ENCODE data around the gene ERCC8.

ERCC8 gene

DNA sequence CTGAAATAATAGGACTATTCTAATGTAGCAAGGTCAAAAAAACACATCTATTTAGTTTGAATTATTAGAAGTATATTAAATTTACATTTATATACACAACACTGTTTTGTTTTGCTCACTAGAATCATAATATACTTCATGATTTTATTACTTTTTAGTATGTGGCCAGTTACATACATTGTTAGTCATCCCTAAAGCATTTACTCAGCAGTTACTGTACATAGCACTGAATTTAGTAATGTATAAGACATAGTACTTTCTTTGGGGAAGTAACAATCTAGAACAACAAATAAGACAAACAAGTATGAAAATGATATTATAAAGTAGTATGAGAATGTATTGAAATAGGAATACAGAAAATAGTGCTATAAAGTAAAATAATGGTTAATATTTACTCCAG, 28.2 kb downstream of the ERCC8 start:
- Histone ChIP-seq H3K9me3 (ENCODE audit: control insufficient read depth in 1 of 2, low read length in 2 of 2) (no peaks in the 10 kb centered on the region), H3K27ac (ENCODE audit: low read length) (no peak overlapping the region), H3K36me3 (ENCODE audit: control insufficient read depth in 1 of 2, insufficient read depth in 2 of 2, low read length in 2 of 2) (peaks cover 16 to 28% of the 10 kb centered on the region in 2 donors), H3K4me3 (ENCODE audit: low read depth in 1 of 2, low read length in 2 of 2) (no peak overlapping the region), H3K4me1 (ENCODE audit: control insufficient read depth in 1 of 2, insufficient read depth in 2 of 2, low read length in 2 of 2) (no peaks in the 10 kb centered on the region), H3K27me3 (ENCODE audit: low read depth, low read length) (no peaks in the 10 kb centered on the region)

- Histone ChIP-seq H3K27me3 (ENCODE audit: low read depth, low read length) (no peaks in the 10 kb centered on the region), H3K9me3 (ENCODE audit: control insufficient read depth in 1 of 2, low read length in 2 of 2) (no peaks in the 10 kb centered on the region), H3K4me3 (ENCODE audit: low read depth in 1 of 2, low read length in 2 of 2) (no peak overlapping the region), H3K4me1 (ENCODE audit: control insufficient read depth in 1 of 2, insufficient read depth in 2 of 2, low read length in 2 of 2) (no peaks in the 10 kb centered on the region), H3K36me3 (ENCODE audit: control insufficient read depth in 1 of 2, insufficient read depth in 2 of 2, low read length in 2 of 2) (peaks cover 0 to 8% of the 10 kb centered on the region in 2 donors), H3K27ac (ENCODE audit: low read length) (no peak overlapping the region)
These were observed 41.5 kb downstream of the ERCC8 start for GRCh38 chr5:60903356-60903755.

- Histone ChIP-seq H3K27ac (ENCODE audit: low read length) (no peak overlapping the region), H3K36me3 (ENCODE audit: control insufficient read depth in 1 of 2, insufficient read depth in 2 of 2, low read length in 2 of 2) (peaks cover 21 to 37% of the 10 kb centered on the region in 2 donors), H3K9me3 (ENCODE audit: control insufficient read depth in 1 of 2, low read length in 2 of 2) (no peaks in the 10 kb centered on the region)
These were observed 47.9 kb downstream of the ERCC8 start for GRCh38 chr5:60896991-60897390.

GRCh38 chr5:60893521-60893920, 51.3 kb downstream of the ERCC8 start:
- Histone ChIP-seq H3K4me3 (ENCODE audit: low read depth in 1 of 2, low read length in 2 of 2) (no peak overlapping the region), H3K9me3 (ENCODE audit: control insufficient read depth in 1 of 2, low read length in 2 of 2) (no peaks in the 10 kb centered on the region), H3K36me3 (ENCODE audit: control insufficient read depth in 1 of 2, insufficient read depth in 2 of 2, low read length in 2 of 2) (peaks cover 21 to 30% of the 10 kb centered on the region in 2 donors), H3K27me3 (ENCODE audit: low read depth, low read length) (no peaks in the 10 kb centered on the region), H3K4me1 (ENCODE audit: control insufficient read depth in 1 of 2, insufficient read depth in 2 of 2, low read length in 2 of 2) (no peaks in the 10 kb centered on the region), H3K27ac (ENCODE audit: low read length) (no peak overlapping the region)

More at GRCh38 chr5:60896991-60897390, 47.9 kb downstream of the ERCC8 start:
- Histone ChIP-seq H3K4me3 (ENCODE audit: low read depth in 1 of 2, low read length in 2 of 2) (no peak overlapping the region), H3K4me1 (ENCODE audit: control insufficient read depth in 1 of 2, insufficient read depth in 2 of 2, low read length in 2 of 2) (no peaks in the 10 kb centered on the region), H3K27me3 (ENCODE audit: low read depth, low read length) (no peaks in the 10 kb centered on the region)

- H3K4me3 ChIP-seq (ENCODE audit: low read depth in 1 of 2, low read length in 2 of 2), result no peak overlapping the region
- no peak overlapping the region for H3K27ac ChIP-seq (ENCODE audit: low read length)
- no peaks in the 10 kb centered on the region for H3K4me1 ChIP-seq (ENCODE audit: control insufficient read depth in 1 of 2, insufficient read depth in 2 of 2, low read length in 2 of 2)
- no peaks in the 10 kb centered on the region for H3K27me3 ChIP-seq (ENCODE audit: low read depth, low read length)
- H3K9me3 ChIP-seq (ENCODE audit: control insufficient read depth in 1 of 2, low read length in 2 of 2), result no peaks in the 10 kb centered on the region
- peaks cover 11 to 20% of the 10 kb centered on the region in 2 donors for H3K36me3 ChIP-seq (ENCODE audit: control insufficient read depth in 1 of 2, insufficient read depth in 2 of 2, low read length in 2 of 2)
These were observed 53.2 kb downstream of the ERCC8 start for GRCh38 chr5:60891667-60892066.

GRCh38 chr5:60888359-60889061, 56.4 kb downstream of the ERCC8 start:
- Histone ChIP-seq H3K9me3 (ENCODE audit: control insufficient read depth in 1 of 2, low read length in 2 of 2) (no peaks in the 10 kb centered on the region), H3K27ac (ENCODE audit: low read length) (no peak overlapping the region), H3K4me1 (ENCODE audit: control insufficient read depth in 1 of 2, insufficient read depth in 2 of 2, low read length in 2 of 2) (no peaks in the 10 kb centered on the region), H3K4me3 (ENCODE audit: low read depth in 1 of 2, low read length in 2 of 2) (no peak overlapping the region), H3K36me3 (ENCODE audit: control insufficient read depth in 1 of 2, insufficient read depth in 2 of 2, low read length in 2 of 2) (peaks cover 5 to 11% of the 10 kb centered on the region in 2 donors), H3K27me3 (ENCODE audit: low read depth, low read length) (no peaks in the 10 kb centered on the region)

- no peaks in the 10 kb centered on the region for H3K4me1 ChIP-seq (ENCODE audit: control insufficient read depth in 1 of 2, insufficient read depth in 2 of 2, low read length in 2 of 2)
- H3K27me3 ChIP-seq (ENCODE audit: low read depth, low read length), result no peaks in the 10 kb centered on the region
- no peaks in the 10 kb centered on the region for H3K9me3 ChIP-seq (ENCODE audit: control insufficient read depth in 1 of 2, low read length in 2 of 2)
- no peak overlapping the region for H3K4me3 ChIP-seq (ENCODE audit: low read depth in 1 of 2, low read length in 2 of 2)
- H3K36me3 ChIP-seq (ENCODE audit: control insufficient read depth in 1 of 2, insufficient read depth in 2 of 2, low read length in 2 of 2), result peaks cover 0 to 3% of the 10 kb centered on the region in 2 donors
- H3K27ac ChIP-seq (ENCODE audit: low read length), result no peak overlapping the region
These were observed 57.1 kb downstream of the ERCC8 start for GRCh38 chr5:60887746-60888145.

DNA sequence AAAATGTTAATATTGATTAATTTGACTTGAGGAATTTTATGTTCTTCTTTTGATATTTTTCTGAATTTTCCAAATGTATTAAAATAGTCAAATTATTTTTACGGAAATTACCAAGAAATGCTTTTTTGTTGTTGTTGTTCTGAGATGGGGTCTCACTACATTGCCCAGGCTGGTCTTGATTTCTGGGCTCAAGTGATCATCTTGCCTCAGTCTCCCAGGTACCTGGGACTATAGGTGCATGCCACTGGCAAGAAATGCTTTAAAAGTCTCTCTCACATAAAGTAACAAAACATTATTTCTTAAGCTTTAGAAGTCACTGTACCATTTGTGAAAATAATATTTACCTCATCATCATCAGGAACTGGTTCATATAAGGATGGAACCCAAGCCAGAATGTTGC, 57.8 kb downstream of the ERCC8 start:
- no peaks in the 10 kb centered on the region for H3K27me3 ChIP-seq (ENCODE audit: low read depth, low read length)
- H3K4me1 ChIP-seq (ENCODE audit: control insufficient read depth in 1 of 2, insufficient read depth in 2 of 2, low read length in 2 of 2), result no peaks in the 10 kb centered on the region
- H3K36me3 ChIP-seq (ENCODE audit: control insufficient read depth in 1 of 2, insufficient read depth in 2 of 2, low read length in 2 of 2), result no peaks in the 10 kb centered on the region
- no peak overlapping the region for H3K4me3 ChIP-seq (ENCODE audit: low read depth in 1 of 2, low read length in 2 of 2)
- H3K9me3 ChIP-seq (ENCODE audit: control insufficient read depth in 1 of 2, low read length in 2 of 2), result no peaks in the 10 kb centered on the region
- H3K27ac ChIP-seq (ENCODE audit: low read length), result no peak overlapping the region

DNA sequence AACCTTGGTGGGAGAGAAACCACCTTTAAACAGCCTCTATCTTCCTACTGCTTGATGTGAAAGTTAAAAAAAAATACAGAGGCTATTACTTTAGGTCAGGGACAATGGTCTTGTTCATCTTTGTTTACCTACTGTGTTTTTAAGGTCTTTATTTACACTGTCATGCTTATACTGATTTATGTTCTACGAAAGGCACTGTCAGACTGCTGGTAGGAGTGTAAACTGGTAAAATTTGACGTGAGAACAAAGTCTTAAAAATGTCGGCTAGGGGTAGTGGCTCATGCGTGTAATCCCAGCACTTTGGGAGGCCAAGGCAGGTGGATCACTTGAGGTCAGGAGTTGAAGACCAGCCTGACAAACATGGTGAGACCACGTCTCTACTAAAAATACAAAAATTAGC, 58.7 kb downstream of the ERCC8 start:
- Histone ChIP-seq H3K4me3 (ENCODE audit: low read depth in 1 of 2, low read length in 2 of 2) (no peak overlapping the region), H3K27ac (ENCODE audit: low read length) (no peak overlapping the region), H3K4me1 (ENCODE audit: control insufficient read depth in 1 of 2, insufficient read depth in 2 of 2, low read length in 2 of 2) (no peaks in the 10 kb centered on the region), H3K9me3 (ENCODE audit: control insufficient read depth in 1 of 2, low read length in 2 of 2) (no peaks in the 10 kb centered on the region), H3K36me3 (ENCODE audit: control insufficient read depth in 1 of 2, insufficient read depth in 2 of 2, low read length in 2 of 2) (no peaks in the 10 kb centered on the region), H3K27me3 (ENCODE audit: low read depth, low read length) (no peaks in the 10 kb centered on the region)

GRCh38 chr5:60883229-60883628, 61.6 kb downstream of the ERCC8 start:
- Histone ChIP-seq H3K36me3 (ENCODE audit: control insufficient read depth in 1 of 2, insufficient read depth in 2 of 2, low read length in 2 of 2) (no peaks in the 10 kb centered on the region), H3K27me3 (ENCODE audit: low read depth, low read length) (no peaks in the 10 kb centered on the region), H3K4me1 (ENCODE audit: control insufficient read depth in 1 of 2, insufficient read depth in 2 of 2, low read length in 2 of 2) (no peaks in the 10 kb centered on the region), H3K27ac (ENCODE audit: low read length) (no peak overlapping the region), H3K4me3 (ENCODE audit: low read depth in 1 of 2, low read length in 2 of 2) (no peak overlapping the region), H3K9me3 (ENCODE audit: control insufficient read depth in 1 of 2, low read length in 2 of 2) (no peaks in the 10 kb centered on the region)

- Histone ChIP-seq H3K9me3 (ENCODE audit: control insufficient read depth in 1 of 2, low read length in 2 of 2) (peaks cover 4 to 5% of the 10 kb centered on the region in 2 donors), H3K27ac (ENCODE audit: low read length) (no peak overlapping the region), H3K4me1 (ENCODE audit: control insufficient read depth in 1 of 2, insufficient read depth in 2 of 2, low read length in 2 of 2) (no peaks in the 10 kb centered on the region), H3K36me3 (ENCODE audit: control insufficient read depth in 1 of 2, insufficient read depth in 2 of 2, low read length in 2 of 2) (no peaks in the 10 kb centered on the region), H3K27me3 (ENCODE audit: low read depth, low read length) (no peaks in the 10 kb centered on the region), H3K4me3 (ENCODE audit: low read depth in 1 of 2, low read length in 2 of 2) (no peak overlapping the region)
These were observed 72.0 kb downstream of the ERCC8 start for GRCh38 chr5:60872892-60873291.

GRCh38 chr5:60870857-60871256, 74.0 kb downstream of the ERCC8 start:
- Histone ChIP-seq H3K9me3 (ENCODE audit: control insufficient read depth in 1 of 2, low read length in 2 of 2) (peaks cover 4 to 5% of the 10 kb centered on the region in 2 donors), H3K27me3 (ENCODE audit: low read depth, low read length) (no peaks in the 10 kb centered on the region), H3K4me1 (ENCODE audit: control insufficient read depth in 1 of 2, insufficient read depth in 2 of 2, low read length in 2 of 2) (no peaks in the 10 kb centered on the region), H3K36me3 (ENCODE audit: control insufficient read depth in 1 of 2, insufficient read depth in 2 of 2, low read length in 2 of 2) (no peaks in the 10 kb centered on the region), H3K4me3 (ENCODE audit: low read depth in 1 of 2, low read length in 2 of 2) (no peak overlapping the region), H3K27ac (ENCODE audit: low read length) (no peak overlapping the region)
